Hepatocyte (in vitro differentiated cells): ENCODE results near the gene LINC00305.

Source experiments
- EZH2 ChIP-seq: fragments of 200-600 bp; sonication (generic); IDR thresholded peaks from 2 replicates; pipeline ENCODE4 v1.6.1; 2016; ENCODE audit warnings: antibody characterized with exemption, mild to moderate bottlenecking, borderline replicate concordance
- EZH2phosphoT487 ChIP-seq: fragments of 200-600 bp; sonication (generic); IDR thresholded peaks from one replicate; pipeline ENCODE4 v1.6.1; 2018; ENCODE audit warnings: antibody characterized with exemption, mild to moderate bottlenecking, low read depth, moderate library complexity; ENCODE audit not compliant: unreplicated experiment, severe bottlenecking
- TF ChIP-seq, protein P1 (sequence below): fragments of 200-600 bp; sonication (generic); IDR thresholded peaks from 2 replicates; pipeline ENCODE4 v1.5.1; 2016; ENCODE audit warnings: antibody characterized with exemption, mild to moderate bottlenecking; ENCODE audit not compliant: poor library complexity

DNA sequence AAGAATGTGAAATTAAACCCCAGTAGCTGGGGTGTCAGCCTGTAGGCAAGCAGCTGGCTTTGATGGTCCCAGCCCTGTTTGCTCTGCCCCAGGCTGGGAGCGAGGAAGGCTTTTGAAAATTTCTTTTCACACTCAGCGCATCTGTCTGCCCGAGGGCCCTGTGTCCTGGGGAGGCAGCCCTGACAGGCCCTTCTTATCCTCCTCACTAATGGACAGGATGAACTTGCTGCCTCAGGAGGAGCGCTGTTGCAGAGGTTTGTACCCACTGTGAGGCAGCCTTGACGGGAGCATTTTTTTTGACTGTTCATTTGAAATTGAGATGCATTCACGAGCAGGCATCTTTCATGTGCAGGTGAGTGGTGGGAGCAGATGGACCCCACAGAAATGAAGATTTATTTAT is 116.6 kb downstream of the LINC00305 start:
- TF ChIP-seq, protein P1, sequence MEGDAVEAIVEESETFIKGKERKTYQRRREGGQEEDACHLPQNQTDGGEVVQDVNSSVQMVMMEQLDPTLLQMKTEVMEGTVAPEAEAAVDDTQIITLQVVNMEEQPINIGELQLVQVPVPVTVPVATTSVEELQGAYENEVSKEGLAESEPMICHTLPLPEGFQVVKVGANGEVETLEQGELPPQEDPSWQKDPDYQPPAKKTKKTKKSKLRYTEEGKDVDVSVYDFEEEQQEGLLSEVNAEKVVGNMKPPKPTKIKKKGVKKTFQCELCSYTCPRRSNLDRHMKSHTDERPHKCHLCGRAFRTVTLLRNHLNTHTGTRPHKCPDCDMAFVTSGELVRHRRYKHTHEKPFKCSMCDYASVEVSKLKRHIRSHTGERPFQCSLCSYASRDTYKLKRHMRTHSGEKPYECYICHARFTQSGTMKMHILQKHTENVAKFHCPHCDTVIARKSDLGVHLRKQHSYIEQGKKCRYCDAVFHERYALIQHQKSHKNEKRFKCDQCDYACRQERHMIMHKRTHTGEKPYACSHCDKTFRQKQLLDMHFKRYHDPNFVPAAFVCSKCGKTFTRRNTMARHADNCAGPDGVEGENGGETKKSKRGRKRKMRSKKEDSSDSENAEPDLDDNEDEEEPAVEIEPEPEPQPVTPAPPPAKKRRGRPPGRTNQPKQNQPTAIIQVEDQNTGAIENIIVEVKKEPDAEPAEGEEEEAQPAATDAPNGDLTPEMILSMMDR = no peak
- TF ChIP-seq EZH2 (no peak), EZH2phosphoT487 (no peak)
